ENCODE results near the gene SEMA5A.

SEMA5A gene

GRCh38 chr5:9231842-9232241 is 314.0 kb downstream of the SEMA5A start:
- no peak for DNase-seq (ENCODE audit: low read depth in 1 of 2, low spot score in 1 of 2)

DNA sequence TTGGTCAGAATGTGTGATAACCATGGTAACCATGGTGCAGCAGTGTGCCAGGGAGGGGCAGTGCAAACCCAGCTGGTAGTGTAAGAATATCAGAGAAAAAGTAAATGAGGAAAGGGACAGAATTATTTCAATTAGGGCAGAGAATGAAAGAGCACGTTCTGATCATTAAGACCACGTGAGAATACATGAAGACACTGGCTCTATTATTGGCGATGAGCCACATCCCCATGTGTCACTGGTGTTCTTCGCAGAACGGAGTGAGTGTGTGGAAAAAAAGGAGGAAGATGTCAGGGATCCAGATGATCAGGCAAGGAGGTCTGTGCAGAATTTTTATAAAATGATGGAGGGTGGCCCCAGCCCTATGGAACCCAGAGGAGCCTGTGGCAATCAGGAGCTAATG is 315.5 kb downstream of the SEMA5A start:
- DNase-seq (ENCODE audit: low read depth in 1 of 2, low spot score in 1 of 2): no peak

GRCh38 chr5:9226016-9226536 is 319.8 kb downstream of the SEMA5A start:
- no peak for DNase-seq (ENCODE audit: low read depth in 1 of 2, low spot score in 1 of 2)

GRCh38 chr5:9222054-9222976 is 323.6 kb downstream of the SEMA5A start:
- DNase-seq (ENCODE audit: low read depth in 1 of 2, low spot score in 1 of 2): no peak

DNA sequence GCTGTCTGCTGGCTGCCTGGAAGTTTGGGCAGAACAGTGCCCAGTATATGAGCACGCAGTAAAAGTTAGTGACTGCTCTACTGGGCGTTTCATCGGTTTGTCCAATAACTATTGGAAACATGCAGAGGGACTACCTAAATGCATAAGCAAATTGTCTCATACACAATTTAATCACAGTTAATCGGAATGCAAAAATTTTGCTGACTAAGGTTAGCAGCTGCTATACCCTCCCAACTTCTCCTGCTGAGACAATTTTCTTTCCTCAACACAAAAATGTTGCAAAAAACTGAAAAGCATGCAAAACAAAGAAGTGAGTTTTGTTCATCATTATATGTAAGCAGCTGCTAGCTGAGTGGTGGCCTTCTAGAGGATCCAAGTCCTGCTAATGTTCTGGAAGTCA is 327.5 kb downstream of the SEMA5A start:
- no peak for DNase-seq (ENCODE audit: low read depth in 1 of 2, low spot score in 1 of 2)

GRCh38 chr5:9212605-9213004 is 333.3 kb downstream of the SEMA5A start:
- no peak for DNase-seq (ENCODE audit: low read depth in 1 of 2, low spot score in 1 of 2)

- DNase-seq (ENCODE audit: low read depth in 1 of 2, low spot score in 1 of 2): no peak
Measured at GRCh38 chr5:9209846-9210492, 335.9 kb downstream of the SEMA5A start.

DNA sequence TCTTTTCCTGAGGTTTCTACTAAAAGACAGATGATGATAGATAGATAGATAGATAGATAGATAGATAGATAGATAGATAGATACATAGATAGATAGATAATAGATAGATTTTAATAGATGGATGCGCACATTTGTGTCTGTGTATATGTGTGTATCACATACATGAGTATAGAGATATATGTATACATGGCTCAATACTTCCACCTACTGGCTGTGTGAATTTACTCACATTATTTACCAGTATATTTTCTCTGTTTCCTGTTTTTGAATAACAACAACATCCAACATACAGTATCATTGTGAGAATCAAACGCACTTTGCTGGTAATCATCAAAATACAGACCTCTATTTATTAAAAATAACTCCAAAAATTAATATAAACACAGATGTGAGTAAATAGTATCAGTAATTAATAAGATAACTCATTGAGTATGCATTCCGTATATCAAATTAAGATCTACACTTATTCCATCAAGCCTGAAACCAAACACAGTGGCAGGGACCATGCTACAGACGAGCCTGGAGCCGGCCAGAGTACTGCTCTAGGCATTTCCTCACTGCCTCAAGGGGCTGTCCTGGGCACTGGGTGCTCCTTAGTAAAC is 338.0 kb downstream of the SEMA5A start:
- DNase-seq (ENCODE audit: low read depth in 1 of 2, low spot score in 1 of 2): no peak

DNA sequence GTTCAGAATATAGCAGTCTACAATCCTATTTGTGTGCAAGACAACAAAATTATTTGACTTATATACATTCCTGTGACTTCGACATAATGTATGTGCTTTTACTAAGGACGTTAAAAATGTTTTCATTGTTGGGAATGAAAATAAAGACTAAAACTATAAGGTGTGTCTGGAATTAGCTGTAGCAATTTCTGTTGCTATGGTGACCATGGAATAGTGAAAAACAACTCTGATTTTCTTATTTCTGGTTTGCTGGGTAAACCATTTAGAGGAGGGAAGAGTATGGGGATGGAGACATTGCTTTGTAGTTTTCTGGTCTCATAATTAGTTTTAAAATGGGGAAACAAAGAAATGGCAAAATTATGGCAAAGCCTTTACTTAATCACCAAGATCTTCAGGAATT is 343.2 kb downstream of the SEMA5A start:
- no peak for DNase-seq (ENCODE audit: low read depth in 1 of 2, low spot score in 1 of 2)

DNA sequence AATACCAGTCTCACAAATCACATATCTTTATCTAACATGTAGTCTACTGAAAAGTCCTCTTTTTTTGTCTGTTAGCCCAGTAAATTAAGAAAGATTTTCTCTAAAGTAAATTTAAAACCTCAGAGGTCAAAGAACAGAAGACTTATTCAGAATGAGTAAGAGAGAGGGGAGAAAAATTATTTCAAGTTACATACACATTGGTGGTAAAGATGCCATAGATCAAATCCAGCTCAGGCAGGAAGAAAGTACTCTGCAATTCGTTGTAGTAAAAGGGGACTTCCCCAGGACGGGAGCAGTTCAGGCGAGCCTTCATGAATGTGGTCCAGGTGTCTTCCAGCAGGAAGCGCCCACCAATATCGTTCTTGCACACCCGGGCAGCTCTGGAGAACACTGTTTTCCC is 344.1 kb downstream of the SEMA5A start:
- no peak for DNase-seq (ENCODE audit: low read depth in 1 of 2, low spot score in 1 of 2)

DNA sequence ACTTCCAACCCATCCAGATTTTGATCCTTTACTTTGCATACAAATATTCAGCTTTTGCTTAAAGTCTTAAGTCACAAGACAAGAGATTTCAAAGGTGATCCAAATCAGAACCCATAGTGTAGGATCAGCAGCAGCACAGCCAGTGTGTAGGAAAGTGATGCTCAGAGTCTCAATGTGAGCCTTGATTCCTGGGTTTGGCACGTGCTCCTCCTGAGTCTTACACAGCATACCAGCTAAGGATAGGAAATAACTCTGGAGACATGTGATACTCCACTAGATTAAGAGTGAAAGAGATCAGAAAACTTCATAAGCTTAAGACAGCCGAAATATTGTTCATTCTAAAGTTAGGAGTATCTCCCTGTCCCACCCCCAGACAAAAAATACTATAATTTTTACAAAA is 344.9 kb downstream of the SEMA5A start:
- no peak for DNase-seq (ENCODE audit: low read depth in 1 of 2, low spot score in 1 of 2)

GRCh38 chr5:9198394-9198793 is 347.5 kb downstream of the SEMA5A start:
- no peak for DNase-seq (ENCODE audit: low read depth in 1 of 2, low spot score in 1 of 2)

DNA sequence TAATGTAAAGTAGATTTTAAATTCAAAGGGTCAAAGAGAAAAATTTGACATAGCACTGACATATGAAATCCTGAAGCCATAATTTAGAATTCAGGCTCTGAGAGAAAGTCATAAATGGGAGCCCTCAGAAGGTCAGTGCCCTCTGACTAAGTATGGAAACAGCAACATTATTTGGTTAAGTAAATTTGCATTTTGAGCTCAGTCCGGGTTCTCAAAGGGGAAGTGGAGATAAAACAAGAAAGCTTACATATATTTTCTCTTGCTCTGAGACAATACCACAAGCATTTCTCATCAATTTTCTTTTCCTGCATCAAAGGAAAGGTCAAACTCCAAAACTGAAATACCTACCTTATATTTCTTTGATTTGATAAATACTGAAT is 348.0 kb downstream of the SEMA5A start:
- DNase-seq (ENCODE audit: low read depth in 1 of 2, low spot score in 1 of 2): no peak

- DNase-seq (ENCODE audit: low read depth in 1 of 2, low spot score in 1 of 2): no peak
Measured at GRCh38 chr5:9196403-9197227, 349.3 kb downstream of the SEMA5A start.

DNA sequence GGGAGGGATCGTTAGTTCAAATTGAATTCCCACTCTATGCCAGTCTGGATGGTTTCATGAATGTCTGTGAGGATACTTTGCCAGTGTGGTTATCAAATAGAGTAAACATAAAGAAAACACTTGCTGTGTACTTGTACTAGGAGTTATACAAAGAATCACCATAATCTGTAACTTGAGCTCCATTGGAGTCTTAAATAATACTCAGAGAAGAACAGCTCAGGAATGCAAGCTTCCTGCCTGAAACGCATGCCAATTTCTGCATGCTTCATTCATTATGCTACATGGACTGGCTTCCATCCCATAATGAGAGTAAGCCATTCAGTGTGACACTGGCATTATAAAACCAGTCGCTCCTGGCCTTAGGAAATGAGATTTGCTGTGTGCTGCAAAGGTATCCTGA is 351.4 kb downstream of the SEMA5A start:
- no peak for DNase-seq (ENCODE audit: low read depth in 1 of 2, low spot score in 1 of 2)

GRCh38 chr5:9192266-9192665 is 353.6 kb downstream of the SEMA5A start:
- no peak for DNase-seq (ENCODE audit: low read depth in 1 of 2, low spot score in 1 of 2)

DNA sequence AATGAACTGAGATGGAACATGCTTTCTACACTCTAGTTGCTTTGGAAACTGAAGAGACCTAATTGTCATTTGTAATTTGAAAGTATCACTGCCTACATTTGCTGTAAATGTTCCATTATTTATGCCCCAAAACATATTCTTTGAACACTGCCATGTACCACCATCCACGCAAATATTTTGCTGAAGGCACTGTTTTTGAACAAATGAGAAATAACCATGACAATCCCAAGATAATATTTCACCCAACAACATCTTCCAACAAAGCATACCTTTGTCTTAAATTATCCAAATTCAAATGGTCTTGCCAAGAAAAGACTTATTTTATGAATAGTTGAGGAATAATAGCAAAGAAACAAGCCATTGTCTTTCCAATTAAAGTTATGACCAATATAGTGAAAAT is 356.2 kb downstream of the SEMA5A start:
- DNase-seq (ENCODE audit: low read depth in 1 of 2, low spot score in 1 of 2): no peak

DNA sequence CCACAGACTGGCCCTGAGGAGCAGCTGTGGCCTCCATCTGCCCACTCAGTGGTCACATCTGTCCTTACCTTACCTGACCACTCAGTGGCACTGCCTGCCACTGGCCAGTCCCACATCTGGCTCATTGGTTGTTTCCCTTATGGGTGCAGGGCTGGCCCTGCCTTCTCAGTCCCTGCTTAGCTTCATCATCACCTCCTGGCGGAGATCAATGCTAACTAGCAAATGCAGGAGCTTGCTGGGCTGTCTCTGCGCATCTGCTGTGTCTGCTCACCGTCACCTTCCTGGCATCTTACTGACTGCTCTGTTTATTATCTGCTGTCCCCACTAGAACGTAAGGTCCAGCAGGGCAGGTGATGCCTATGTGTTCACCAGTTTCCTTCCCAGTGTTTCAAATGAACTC is 356.9 kb downstream of the SEMA5A start:
- DNase-seq (ENCODE audit: low read depth in 1 of 2, low spot score in 1 of 2): no peak

- no peak for DNase-seq (ENCODE audit: low read depth in 1 of 2, low spot score in 1 of 2)
Measured at GRCh38 chr5:9188131-9188530, 357.7 kb downstream of the SEMA5A start.

DNA sequence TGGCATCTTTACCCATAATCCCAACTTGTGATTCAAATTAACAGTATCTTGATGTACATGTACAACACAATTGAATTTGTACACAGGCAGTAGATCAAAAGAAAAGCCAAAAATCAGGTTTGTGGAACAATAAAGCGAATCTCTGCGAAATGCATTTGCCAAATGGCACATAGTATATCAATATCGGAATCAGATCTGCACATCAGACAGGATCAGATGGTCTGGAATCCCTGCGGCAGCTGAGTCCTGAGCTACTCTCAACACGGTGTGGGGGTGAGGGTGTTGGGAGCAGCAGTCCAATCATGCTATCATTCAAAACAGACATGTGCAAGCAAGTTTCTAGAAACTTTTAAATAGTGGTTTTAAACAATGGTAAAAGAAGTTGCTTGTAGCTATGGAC is 358.3 kb downstream of the SEMA5A start:
- no peak for DNase-seq (ENCODE audit: low read depth in 1 of 2, low spot score in 1 of 2)

GRCh38 chr5:9186069-9186468 is 359.8 kb downstream of the SEMA5A start:
- DNase-seq (ENCODE audit: low read depth in 1 of 2, low spot score in 1 of 2): no peak

All from activated CD4-positive, alpha-beta T cell treated with anti-CD3 and anti-CD28 coated beads, Interleukin-2, amount 50 U/mL, for 24 hours (primary cell).